Glomerular endothelial cell (primary cell): ENCODE measurements around the gene TNFAIP2. TPM values are rescaled to one million over a fixed set of nuclear protein-coding genes. Genes with fewer than 3 reads are reported as not detected.

Experiments
- DNase-seq: peaks from one replicate; pipeline ENCODE4 v3.0.0-alpha.2; 2011; ENCODE audit warnings: low read depth, low spot score; ENCODE audit errors: extremely low read depth
- total RNA-seq: library from RNA; depleted of rRNA; stranded (reverse); fragments of >200 nt; gene quantifications from 2 replicates; pipeline ENCODE4 v1.2.3, GENCODE V29; 2015

TNFAIP2 gene
- total RNA-seq, 1 donor from 2014 or later, result 136 TPM

DNA sequence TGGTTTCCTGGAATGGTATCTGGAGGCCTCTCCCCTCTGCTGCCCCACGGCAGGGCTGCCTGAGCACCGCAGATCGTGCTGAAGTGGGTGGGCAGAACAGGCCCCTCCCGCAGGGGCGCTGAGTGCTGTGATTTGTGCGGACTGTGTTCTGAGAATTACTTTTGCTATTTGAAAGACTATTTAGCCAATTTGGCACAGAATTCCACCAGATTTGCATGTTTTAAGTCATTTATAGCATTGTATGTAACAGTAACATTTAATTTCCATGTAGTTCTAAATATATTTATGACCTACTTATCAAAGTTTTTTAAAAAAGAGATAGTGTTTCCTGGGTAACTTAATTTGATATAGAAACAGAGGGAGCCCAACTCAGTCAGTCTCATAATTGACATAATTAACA lies 55.3 kb downstream of the TNFAIP2 start:
- no peak for DNase-seq

DNA sequence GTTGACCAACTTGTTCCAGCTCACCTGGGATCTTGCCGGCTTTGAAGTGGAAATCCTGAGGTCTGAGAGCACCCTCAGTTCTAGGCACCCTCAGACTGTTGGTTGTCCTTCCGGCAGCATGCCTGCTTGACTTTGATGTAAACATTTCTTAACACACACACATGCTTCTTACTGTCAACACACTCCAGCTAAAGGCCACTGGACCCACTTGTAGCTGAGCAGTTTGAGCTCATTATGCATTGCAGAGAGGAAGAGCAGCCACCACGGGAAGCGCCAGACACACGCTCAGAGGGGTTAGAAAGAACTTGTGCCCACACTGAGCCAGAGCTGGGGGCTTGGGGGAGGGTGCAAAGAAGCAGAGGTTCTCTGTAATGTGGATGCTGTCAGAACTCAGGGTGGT lies 55.8 kb downstream of the TNFAIP2 start:
- no peak for DNase-seq

DNA sequence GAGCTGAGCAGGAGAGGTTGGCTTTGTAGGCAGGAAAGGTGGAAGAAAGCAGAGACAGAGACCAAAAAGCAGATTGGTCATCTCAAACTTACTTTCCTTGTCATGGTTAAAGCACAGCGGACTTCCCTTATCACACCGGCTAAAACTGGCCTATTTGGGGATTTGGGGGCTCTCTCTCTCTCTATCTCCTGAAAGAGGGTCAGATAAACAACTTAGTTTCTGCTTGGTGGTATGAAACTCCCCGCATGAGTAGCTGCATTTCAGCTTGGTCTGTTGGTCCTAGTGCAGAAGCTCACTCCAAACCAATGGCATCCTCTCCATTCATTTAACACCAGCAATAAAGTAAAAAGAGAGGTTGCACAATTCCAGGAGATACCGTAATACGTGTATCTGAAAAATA lies 57.1 kb downstream of the TNFAIP2 start:
- no peak for DNase-seq

- DNase-seq, result no peak
These were observed 60.8 kb downstream of the TNFAIP2 start for GRCh38 chr14:103184046-103184445.

DNA sequence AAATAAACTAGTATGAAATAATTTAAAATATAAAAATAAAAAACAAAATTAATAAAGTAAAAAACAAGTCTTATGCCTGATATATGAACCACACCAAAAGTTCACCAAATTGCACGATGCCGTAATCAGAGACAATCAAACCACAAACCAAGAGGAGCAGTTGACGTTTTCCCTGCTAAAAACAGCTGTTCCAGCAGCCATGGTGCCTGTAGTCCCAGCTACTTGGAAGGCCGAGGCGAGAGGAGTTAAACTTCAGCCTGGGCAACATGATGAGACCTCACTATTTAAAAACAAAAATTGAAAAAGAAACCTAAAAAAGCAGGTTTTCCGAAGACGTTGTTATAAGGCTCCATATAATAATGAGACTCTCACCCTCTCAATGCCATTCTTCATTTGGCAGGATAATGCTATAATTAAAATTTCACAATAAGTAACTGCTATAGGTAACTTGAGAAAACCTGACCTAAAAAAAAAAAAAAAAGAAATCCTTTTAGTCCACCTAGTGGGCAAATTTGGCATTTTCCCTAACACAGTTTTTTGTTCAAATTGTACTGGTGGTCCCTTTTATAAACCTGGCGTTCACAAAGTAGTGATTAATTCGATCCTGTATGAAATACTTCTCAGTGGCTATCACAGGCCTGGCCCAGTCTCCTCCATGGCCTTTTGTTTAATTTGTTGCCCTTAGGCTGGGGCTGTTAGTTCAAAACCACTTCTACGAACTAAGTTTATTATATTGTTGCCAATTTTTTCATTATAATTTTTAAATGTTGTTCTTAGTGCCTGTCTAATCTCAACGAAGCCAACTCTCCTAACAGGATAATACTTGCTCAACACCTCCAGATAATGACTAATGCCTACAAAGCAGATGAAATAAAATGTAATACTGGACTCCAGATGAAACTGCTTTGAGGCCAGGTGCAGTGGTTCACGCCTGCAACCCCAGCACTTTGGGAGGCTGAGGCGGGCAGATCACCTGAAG lies 62.1 kb downstream of the TNFAIP2 start:
- peak; percentile 34 for DNase-seq

- no peak for DNase-seq
These were observed 63.1 kb downstream of the TNFAIP2 start for GRCh38 chr14:103186241-103186822.

Other genes with a start within 250 kb of the TNFAIP2 start
- 0.05 and 0.23 TPM in 2 replicates for gene AMN, start 200.8 kb upstream of the TNFAIP2 start, total RNA-seq
- gene CDC42BPB, start 65.9 kb upstream of the TNFAIP2 start, total RNA-seq, result 130 and 191 TPM in 2 replicates
- gene LBHD2, start 39.3 kb upstream of the TNFAIP2 start, total RNA-seq, result not detected in 2 replicates
- not detected in 2 replicates for gene EXOC3L4, start 28.7 kb upstream of the TNFAIP2 start, total RNA-seq
- gene EIF5, start 210.8 kb downstream of the TNFAIP2 start, total RNA-seq, result 126 and 181 TPM in 2 replicates